GM18526 (cell line): Measurements from ENCODE around the gene GALNT18.

Experiments
- POLR2A ChIP-seq: IDR thresholded peaks from 3 replicates; pipeline ENCODE4 v1.6.1; 2011; ENCODE audit not compliant: insufficient read length; ENCODE audit errors: extremely low read depth

The GALNT18 gene

GRCh38 chr11:11621573-11622339, at the start of gene GALNT18:
Gene GALNT18, minus strand, starts transcription at chr11:11622005.
- peak; percentile 77 for TF ChIP-seq POLR2A

GRCh38 chr11:11670574-11670973, 48.8 kb upstream of the GALNT18 start:
- no peak for TF ChIP-seq POLR2A

- TF ChIP-seq POLR2A: no peak
Measured at GRCh38 chr11:11669233-11669846, 47.5 kb upstream of the GALNT18 start.

- no peak for TF ChIP-seq POLR2A
Measured at GRCh38 chr11:11668781-11669180, 47.0 kb upstream of the GALNT18 start.

- no peak for TF ChIP-seq POLR2A
Measured at GRCh38 chr11:11668274-11668673, 46.5 kb upstream of the GALNT18 start.

GRCh38 chr11:11667056-11667455, 45.3 kb upstream of the GALNT18 start:
- no peak for TF ChIP-seq POLR2A

- no peak for TF ChIP-seq POLR2A
Measured at GRCh38 chr11:11665407-11665806, 43.6 kb upstream of the GALNT18 start.

GRCh38 chr11:11663907-11664306, 42.1 kb upstream of the GALNT18 start:
- no peak for TF ChIP-seq POLR2A

GRCh38 chr11:11662578-11662977, 40.8 kb upstream of the GALNT18 start:
- TF ChIP-seq POLR2A: no peak

- TF ChIP-seq POLR2A: no peak
Measured at GRCh38 chr11:11661326-11662040, 39.7 kb upstream of the GALNT18 start.

- no peak for TF ChIP-seq POLR2A
Measured at GRCh38 chr11:11660363-11660740, 38.5 kb upstream of the GALNT18 start.

GRCh38 chr11:11659567-11660362, 38.0 kb upstream of the GALNT18 start:
- TF ChIP-seq POLR2A: no peak

GRCh38 chr11:11657218-11657955, 35.6 kb upstream of the GALNT18 start:
- TF ChIP-seq POLR2A: no peak

- no peak for TF ChIP-seq POLR2A
Measured at GRCh38 chr11:11641581-11641980, 19.8 kb upstream of the GALNT18 start.

- no peak for TF ChIP-seq POLR2A
Measured at GRCh38 chr11:11640996-11641395, 19.2 kb upstream of the GALNT18 start.

GRCh38 chr11:11640152-11640551, 18.3 kb upstream of the GALNT18 start:
- no peak for TF ChIP-seq POLR2A
